HUES6 (cell line): Measurements from ENCODE around the gene PRTG.

Experiments used
- H3K27ac ChIP-seq: 2 replicates; pipeline ENCODE4 v1.7.0; 2013; ENCODE audit warnings: low read depth, mild to moderate bottlenecking, low read length, inconsistent platforms
- H3K27me3 ChIP-seq: 2 replicates; pipeline ENCODE4 v1.6.1; 2013; ENCODE audit warnings: low read length; ENCODE audit not compliant: control insufficient read depth, insufficient read depth
- H3K36me3 ChIP-seq: 2 replicates; pipeline ENCODE4 v1.6.1; 2013; ENCODE audit warnings: low read length; ENCODE audit not compliant: control insufficient read depth, insufficient read depth
- H3K4me1 ChIP-seq: 2 replicates; pipeline ENCODE4 v1.6.1; 2013; ENCODE audit warnings: low read length; ENCODE audit not compliant: control insufficient read depth, insufficient read depth
- H3K4me3 ChIP-seq: 2 replicates; pipeline ENCODE4 v1.5.1; 2013; ENCODE audit warnings: low read depth, low read length
- H3K9ac ChIP-seq: one replicate; pipeline ENCODE4 v1.6.1; 2013; ENCODE audit warnings: mild to moderate bottlenecking, low read length
- H3K9me3 ChIP-seq: 2 replicates; pipeline ENCODE4 v1.6.1; 2013; ENCODE audit warnings: low read depth, low read length; ENCODE audit not compliant: control insufficient read depth, insufficient read depth

Gene PRTG

GRCh38 chr15:55721554-55722185, 21.3 kb downstream of the PRTG start:
- no peak overlapping the region for H3K27ac ChIP-seq
- no peak overlapping the region for H3K4me3 ChIP-seq
- H3K9me3 ChIP-seq = peaks cover 2% of the 10 kb centered on the region; the same call in 1 of the 2 replicates
- H3K4me1 ChIP-seq = peaks cover 6% of the 10 kb centered on the region; the same call in 1 of the 2 replicates
- no peaks in the 10 kb centered on the region; the same call in 1 of the 2 replicates for H3K27me3 ChIP-seq
- H3K9ac ChIP-seq = no peak overlapping the region
- peaks cover 3% of the 10 kb centered on the region; the same call in 1 of the 2 replicates for H3K36me3 ChIP-seq

- Histone ChIP-seq H3K36me3 (peaks cover 4% of the 10 kb centered on the region; the same call in 1 of the 2 replicates), H3K27ac (no peak overlapping the region), H3K27me3 (peaks cover 4% of the 10 kb centered on the region; the same call in 1 of the 2 replicates), H3K9ac (no peak overlapping the region), H3K4me1 (peaks cover 23% of the 10 kb centered on the region; the same call in 1 of the 2 replicates), H3K9me3 (no peaks in the 10 kb centered on the region), H3K4me3 (peak overlapping the region; percentile 12; the same call in 1 of the 2 replicates)
These were observed 27.4 kb downstream of the PRTG start for GRCh38 chr15:55715355-55716076.

- peaks cover 4% of the 10 kb centered on the region; the same call in 1 of the 2 replicates for H3K9me3 ChIP-seq
- H3K36me3 ChIP-seq = peaks cover 6% of the 10 kb centered on the region; the same call in 1 of the 2 replicates
- no peak overlapping the region for H3K4me3 ChIP-seq
- no peak overlapping the region for H3K27ac ChIP-seq
- H3K4me1 ChIP-seq = peaks cover 23% of the 10 kb centered on the region; the same call in 1 of the 2 replicates
- no peak overlapping the region for H3K9ac ChIP-seq
- H3K27me3 ChIP-seq = peaks cover 4% of the 10 kb centered on the region; the same call in 1 of the 2 replicates
These were observed 28.9 kb downstream of the PRTG start for GRCh38 chr15:55714064-55714463.

- Histone ChIP-seq H3K4me1 (peaks cover 23% of the 10 kb centered on the region; the same call in 1 of the 2 replicates), H3K27ac (no peak overlapping the region), H3K4me3 (no peak overlapping the region), H3K36me3 (peaks cover 6% of the 10 kb centered on the region; the same call in 1 of the 2 replicates), H3K9me3 (peaks cover 4% of the 10 kb centered on the region; the same call in 1 of the 2 replicates), H3K9ac (no peak overlapping the region), H3K27me3 (peaks cover 4% of the 10 kb centered on the region; the same call in 1 of the 2 replicates)
These were observed 30.6 kb downstream of the PRTG start for GRCh38 chr15:55712363-55712762.

GRCh38 chr15:55710286-55710685, 32.7 kb downstream of the PRTG start:
- Histone ChIP-seq H3K4me1 (peaks cover 10% of the 10 kb centered on the region; the same call in 1 of the 2 replicates), H3K36me3 (peaks cover 6% of the 10 kb centered on the region; the same call in 1 of the 2 replicates), H3K9me3 (peaks cover 4% of the 10 kb centered on the region; the same call in 1 of the 2 replicates), H3K27ac (no peak overlapping the region), H3K27me3 (no peaks in the 10 kb centered on the region; the same call in 1 of the 2 replicates), H3K4me3 (no peak overlapping the region), H3K9ac (no peak overlapping the region)

- H3K27me3 ChIP-seq = no peaks in the 10 kb centered on the region; the same call in 1 of the 2 replicates
- no peak overlapping the region for H3K9ac ChIP-seq
- 0 out of 2 replicates have a peak, but pooled peaks cover 3% of the 10 kb centered on the region for H3K4me1 ChIP-seq
- no peak overlapping the region for H3K4me3 ChIP-seq
- H3K27ac ChIP-seq = no peak overlapping the region
- peaks cover 4% of the 10 kb centered on the region; the same call in 1 of the 2 replicates for H3K9me3 ChIP-seq
- H3K36me3 ChIP-seq = peaks cover 6% of the 10 kb centered on the region; the same call in 1 of the 2 replicates
These were observed 33.5 kb downstream of the PRTG start for GRCh38 chr15:55709458-55709857.

- Histone ChIP-seq H3K4me1 (peaks cover 4% of the 10 kb centered on the region; the same call in 1 of the 2 replicates), H3K9me3 (peaks cover 4% of the 10 kb centered on the region; the same call in 1 of the 2 replicates), H3K9ac (no peak overlapping the region), H3K27ac (no peak overlapping the region), H3K4me3 (no peak overlapping the region), H3K27me3 (no peaks in the 10 kb centered on the region; the same call in 1 of the 2 replicates), H3K36me3 (peaks cover 6% of the 10 kb centered on the region; the same call in 1 of the 2 replicates)
These were observed 34.2 kb downstream of the PRTG start for GRCh38 chr15:55708720-55709119.

- Histone ChIP-seq H3K9ac (no peak overlapping the region), H3K36me3 (peaks cover 6% of the 10 kb centered on the region; the same call in 1 of the 2 replicates), H3K27ac (no peak overlapping the region), H3K4me3 (no peak overlapping the region), H3K27me3 (no peaks in the 10 kb centered on the region; the same call in 1 of the 2 replicates), H3K9me3 (peaks cover 4% of the 10 kb centered on the region; the same call in 1 of the 2 replicates), H3K4me1 (peaks cover 6% of the 10 kb centered on the region; the same call in 1 of the 2 replicates)
These were observed 35.0 kb downstream of the PRTG start for GRCh38 chr15:55707951-55708350.

GRCh38 chr15:55707518-55707917, 35.4 kb downstream of the PRTG start:
- H3K27ac ChIP-seq = no peak overlapping the region

GRCh38 chr15:55703873-55704301, 39.1 kb downstream of the PRTG start:
- no peaks in the 10 kb centered on the region for H3K9me3 ChIP-seq
- no peaks in the 10 kb centered on the region for H3K27me3 ChIP-seq
- no peak overlapping the region for H3K9ac ChIP-seq
- H3K4me3 ChIP-seq = no peak overlapping the region
- no peak overlapping the region for H3K27ac ChIP-seq
- no peaks in the 10 kb centered on the region for H3K36me3 ChIP-seq
- peaks cover 6% of the 10 kb centered on the region; the same call in 1 of the 2 replicates for H3K4me1 ChIP-seq

More at GRCh38 chr15:55707518-55707917, 35.4 kb downstream of the PRTG start:
- Histone ChIP-seq H3K9me3 (peaks cover 4% of the 10 kb centered on the region; the same call in 1 of the 2 replicates), H3K36me3 (peaks cover 6% of the 10 kb centered on the region; the same call in 1 of the 2 replicates), H3K4me3 (no peak overlapping the region), H3K27me3 (no peaks in the 10 kb centered on the region; the same call in 1 of the 2 replicates), H3K4me1 (peaks cover 6% of the 10 kb centered on the region; the same call in 1 of the 2 replicates), H3K9ac (no peak overlapping the region)
